OCI-LY7 (cell line): ENCODE results near the gene CALM1. TPM values are rescaled to one million over a fixed set of nuclear protein-coding genes. Genes with fewer than 3 reads are reported as not detected.

Experiments used
- BruUV-seq: library from RNA; stranded (reverse); fragments of 400-500 nt; replicated peaks from 2 replicates; lab custom pipeline; 2021; lab: Mats Ljungman, UMichigan
- CTCF ChIA-PET: fragments of 300-600 bp; sonication (Branson Sonifier 250); formaldehyde crosslinking; loops from one replicate; lab custom pipeline; 2022; ENCODE audit warnings: antibody characterized with exemption; ENCODE audit not compliant: unreplicated experiment; lab: Charles Lee
- POLR2A ChIA-PET: fragments of 300-600 bp; sonication (Branson Sonifier 250); formaldehyde crosslinking; loops from one replicate; lab custom pipeline; 2022; ENCODE audit warnings: antibody characterized with exemption; lab: Charles Lee
- DNase-seq: peaks from one replicate; pipeline ENCODE4 v3.0.0-alpha.2; 2015; ENCODE audit warnings: low spot score
- H2AFZ ChIP-seq: fragments of 200-600 bp; sonication (generic), shearing (Covaris generic); 2 replicates; pipeline ENCODE4 v1.6.1; 2014; ENCODE audit warnings: mild to moderate bottlenecking, antibody characterized with exemption, low read length, moderate library complexity
- H3K27ac ChIP-seq: fragments of 200-600 bp; sonication (generic); 2 replicates; pipeline ENCODE4 v1.5.1; 2014; ENCODE audit warnings: mixed run types, low read depth, mild to moderate bottlenecking, moderate library complexity, low read length, inconsistent platforms; ENCODE audit not compliant: poor library complexity, severe bottlenecking
- H3K36me3 ChIP-seq: fragments of 200-600 bp; sonication (generic); 2 replicates; pipeline ENCODE4 v1.6.1; 2014; ENCODE audit warnings: mild to moderate bottlenecking, antibody characterized with exemption, low read length, moderate library complexity, mixed read lengths; ENCODE audit not compliant: insufficient read depth
- H3K4me1 ChIP-seq: fragments of 200-600 bp; sonication (generic); 2 replicates; pipeline ENCODE4 v1.5.1; 2014; ENCODE audit warnings: mild to moderate bottlenecking, low read length; ENCODE audit not compliant: insufficient read depth, poor library complexity, severe bottlenecking
- H3K4me2 ChIP-seq: fragments of 200-600 bp; sonication (generic); 2 replicates; pipeline ENCODE4 v1.6.1; 2014; ENCODE audit warnings: mild to moderate bottlenecking, low read length
- H3K4me3 ChIP-seq: fragments of 200-600 bp; sonication (generic); 2 replicates; pipeline ENCODE4 v1.5.1; 2014; ENCODE audit warnings: mild to moderate bottlenecking, low read depth, low read length; ENCODE audit not compliant: poor library complexity, severe bottlenecking
- H3K79me2 ChIP-seq: fragments of 200-600 bp; sonication (generic); 2 replicates; pipeline ENCODE4 v1.6.1; 2016; ENCODE audit warnings: low read depth, mild to moderate bottlenecking, low read length, moderate library complexity, mixed read lengths; ENCODE audit not compliant: insufficient read depth
- H3K9me2 ChIP-seq: fragments of 200-600 bp; sonication (generic); 2 replicates; pipeline ENCODE4 v1.6.1; 2016; ENCODE audit warnings: mild to moderate bottlenecking, low read length, mixed read lengths; ENCODE audit not compliant: insufficient read depth
- H3K9me3 ChIP-seq: fragments of 200-600 bp; sonication (generic); 2 replicates; pipeline ENCODE4 v1.6.1; 2014; ENCODE audit warnings: mild to moderate bottlenecking, mixed run types, low read length, mixed read lengths
- H4K20me1 ChIP-seq: fragments of 200-600 bp; sonication (generic); 2 replicates; pipeline ENCODE4 v1.6.1; 2014; ENCODE audit warnings: mild to moderate bottlenecking, antibody characterized with exemption, low read length, moderate library complexity, mixed read lengths; ENCODE audit not compliant: insufficient read depth
- EZH2phosphoT487 ChIP-seq: fragments of 200-600 bp; sonication (generic); IDR thresholded peaks from 2 replicates; pipeline ENCODE4 v1.6.1; 2018; ENCODE audit warnings: low read depth, borderline replicate concordance, mild to moderate bottlenecking, mixed run types, antibody characterized with exemption, low read length, moderate library complexity, mixed read lengths
- intact Hi-C: fragments of 100-400 bp; cut with micrococcal nuclease; formaldehyde crosslinking; loops from one replicate; pipeline ENCODE4 v1.10.0; 2022; ENCODE audit not compliant: unreplicated experiment
- total RNA-seq, 2 experiments: library from RNA; depleted of rRNA in 1 of 2; stranded (reverse); fragments of >200 nt in 1 of 2; shearing (Covaris generic) in 1 of 2; gene quantifications; 2 replicates each; pipeline ENCODE4 v1.2.3, GENCODE V29; 2014 to 2022
- TF ChIP-seq, protein P1 (sequence below): fragments of 200-600 bp; sonication (generic); conservative IDR thresholded peaks from 2 replicates; pipeline ENCODE4 v1.5.1; 2014; ENCODE audit warnings: mild to moderate bottlenecking, antibody characterized with exemption, low read length, moderate library complexity, mixed read lengths

The CALM1 gene
- total RNA-seq, 2 experiments from 2014 or later, result 282 to 311 TPM

DNA sequence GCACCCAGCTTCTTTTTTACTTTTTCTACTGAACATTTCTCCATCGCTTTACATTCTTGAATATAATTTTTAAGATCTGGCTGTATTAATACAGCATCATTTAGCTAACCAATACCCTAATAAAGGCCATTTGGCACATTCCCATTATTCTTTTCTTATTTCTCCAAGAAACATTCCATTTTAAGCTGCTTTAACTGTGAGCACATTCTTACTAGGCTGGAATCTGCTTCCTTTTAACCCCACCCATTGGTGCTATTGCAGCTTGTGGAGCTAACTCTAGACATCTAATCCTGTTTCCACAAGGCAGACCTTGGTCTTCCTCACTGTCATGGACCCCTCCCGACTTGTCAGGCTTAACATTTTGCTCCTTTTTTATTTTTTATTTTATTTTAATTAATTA, 15.2 kb downstream of the CALM1 start:
- Histone ChIP-seq H3K4me3 (no peak overlapping the region), H3K27ac (no peak overlapping the region), H3K9me2 (no peaks in the 10 kb centered on the region), H3K4me1 (no peaks in the 10 kb centered on the region), H3K36me3 (peaks cover 4% of the 10 kb centered on the region; the same call in 1 of the 2 replicates), H4K20me1 (peaks cover 3% of the 10 kb centered on the region; the same call in 1 of the 2 replicates), H2AFZ (no peak overlapping the region), H3K4me2 (no peak overlapping the region), H3K79me2 (no peaks in the 10 kb centered on the region), H3K9me3 (no peaks in the 10 kb centered on the region)
- no peak for TF ChIP-seq EZH2phosphoT487
- TF ChIP-seq, protein P1, sequence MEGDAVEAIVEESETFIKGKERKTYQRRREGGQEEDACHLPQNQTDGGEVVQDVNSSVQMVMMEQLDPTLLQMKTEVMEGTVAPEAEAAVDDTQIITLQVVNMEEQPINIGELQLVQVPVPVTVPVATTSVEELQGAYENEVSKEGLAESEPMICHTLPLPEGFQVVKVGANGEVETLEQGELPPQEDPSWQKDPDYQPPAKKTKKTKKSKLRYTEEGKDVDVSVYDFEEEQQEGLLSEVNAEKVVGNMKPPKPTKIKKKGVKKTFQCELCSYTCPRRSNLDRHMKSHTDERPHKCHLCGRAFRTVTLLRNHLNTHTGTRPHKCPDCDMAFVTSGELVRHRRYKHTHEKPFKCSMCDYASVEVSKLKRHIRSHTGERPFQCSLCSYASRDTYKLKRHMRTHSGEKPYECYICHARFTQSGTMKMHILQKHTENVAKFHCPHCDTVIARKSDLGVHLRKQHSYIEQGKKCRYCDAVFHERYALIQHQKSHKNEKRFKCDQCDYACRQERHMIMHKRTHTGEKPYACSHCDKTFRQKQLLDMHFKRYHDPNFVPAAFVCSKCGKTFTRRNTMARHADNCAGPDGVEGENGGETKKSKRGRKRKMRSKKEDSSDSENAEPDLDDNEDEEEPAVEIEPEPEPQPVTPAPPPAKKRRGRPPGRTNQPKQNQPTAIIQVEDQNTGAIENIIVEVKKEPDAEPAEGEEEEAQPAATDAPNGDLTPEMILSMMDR, result no peak
- intact Hi-C loops, result no loop called here
- CTCF ChIA-PET, result no interaction called here
- BruUV-seq, result no TSS peak
- no peak for DNase-seq
- POLR2A ChIA-PET, result interaction anchor here (0.5 to 0.7 kb wide), 3 partner anchors 43 to 371 kb away, joined by 3 to 5 read pairs (median 3); no protein-coding TSS in a partner anchor

DNA sequence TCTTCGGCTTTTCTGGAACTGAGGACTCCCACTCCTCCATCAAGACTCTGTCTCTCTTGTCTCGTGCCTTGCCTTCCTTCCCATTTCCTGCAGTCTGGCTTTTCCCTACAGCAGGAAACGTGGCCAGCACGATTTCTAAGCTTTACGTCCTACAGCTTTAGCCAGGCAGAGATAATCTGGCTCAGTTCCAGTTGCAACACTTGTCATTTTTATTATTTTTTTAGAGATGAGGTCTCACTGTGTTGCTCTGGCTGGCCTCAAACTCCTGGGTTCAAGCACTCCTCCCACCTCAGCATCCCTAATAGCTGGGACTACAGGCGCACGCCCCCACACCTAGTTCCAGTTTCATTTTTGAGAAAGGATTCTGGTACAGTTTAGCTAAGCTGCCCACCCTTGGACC, 19.9 kb downstream of the CALM1 start:
- H3K9me3 ChIP-seq, result no peaks in the 10 kb centered on the region
- ChIA-PET CTCF (no interaction called here), POLR2A (interaction anchor here (1.2 kb wide), 1 partner anchor 290 kb away, joined by 9 read pairs; no protein-coding TSS in a partner anchor)
- no peak for DNase-seq
- H3K4me3 ChIP-seq, result no peak overlapping the region
- TF ChIP-seq, protein P1, result no peak
- TF ChIP-seq EZH2phosphoT487, result no peak
- no peak overlapping the region for H2AFZ ChIP-seq
- H3K27ac ChIP-seq, result no peak overlapping the region
- H3K4me2 ChIP-seq, result no peak overlapping the region
- H3K9me2 ChIP-seq, result no peaks in the 10 kb centered on the region
- intact Hi-C loops, result no loop called here
- no peaks in the 10 kb centered on the region for H3K79me2 ChIP-seq
- no TSS peak for BruUV-seq
- no peaks in the 10 kb centered on the region for H4K20me1 ChIP-seq
- no peaks in the 10 kb centered on the region for H3K36me3 ChIP-seq
- no peaks in the 10 kb centered on the region for H3K4me1 ChIP-seq

GRCh38 chr14:90418053-90418452, 21.2 kb downstream of the CALM1 start:
- H3K4me2 ChIP-seq, result no peak overlapping the region
- no peaks in the 10 kb centered on the region for H4K20me1 ChIP-seq
- H3K4me1 ChIP-seq, result no peaks in the 10 kb centered on the region
- no peak overlapping the region for H3K27ac ChIP-seq
- H3K9me3 ChIP-seq, result no peaks in the 10 kb centered on the region
- no peaks in the 10 kb centered on the region for H3K79me2 ChIP-seq
- intact Hi-C loops, result no loop called here
- no peak for DNase-seq
- POLR2A ChIA-PET, result interaction anchor here (0.6 kb wide), 1 partner anchor 115 kb away, joined by 3 read pairs; no protein-coding TSS in a partner anchor
- no peaks in the 10 kb centered on the region for H3K9me2 ChIP-seq
- H3K4me3 ChIP-seq, result no peak overlapping the region
- no TSS peak for BruUV-seq
- TF ChIP-seq, protein P1, result no peak
- no peak for TF ChIP-seq EZH2phosphoT487
- no peak overlapping the region for H2AFZ ChIP-seq
- H3K36me3 ChIP-seq, result no peaks in the 10 kb centered on the region
- CTCF ChIA-PET, result no interaction called here
